Measurements from ENCODE around the gene CCDC88B. TPM values are rescaled to one million over a fixed set of nuclear protein-coding genes. Genes with fewer than 3 reads are reported as not detected.

The CCDC88B gene
- total and polyA plus RNA-seq, 9 of the 15 experiments (the other 6 are each of a cell fraction or from before 2014, with no cell fraction given): 0.13 to 18.1 (median 7.9) TPM

DNA sequence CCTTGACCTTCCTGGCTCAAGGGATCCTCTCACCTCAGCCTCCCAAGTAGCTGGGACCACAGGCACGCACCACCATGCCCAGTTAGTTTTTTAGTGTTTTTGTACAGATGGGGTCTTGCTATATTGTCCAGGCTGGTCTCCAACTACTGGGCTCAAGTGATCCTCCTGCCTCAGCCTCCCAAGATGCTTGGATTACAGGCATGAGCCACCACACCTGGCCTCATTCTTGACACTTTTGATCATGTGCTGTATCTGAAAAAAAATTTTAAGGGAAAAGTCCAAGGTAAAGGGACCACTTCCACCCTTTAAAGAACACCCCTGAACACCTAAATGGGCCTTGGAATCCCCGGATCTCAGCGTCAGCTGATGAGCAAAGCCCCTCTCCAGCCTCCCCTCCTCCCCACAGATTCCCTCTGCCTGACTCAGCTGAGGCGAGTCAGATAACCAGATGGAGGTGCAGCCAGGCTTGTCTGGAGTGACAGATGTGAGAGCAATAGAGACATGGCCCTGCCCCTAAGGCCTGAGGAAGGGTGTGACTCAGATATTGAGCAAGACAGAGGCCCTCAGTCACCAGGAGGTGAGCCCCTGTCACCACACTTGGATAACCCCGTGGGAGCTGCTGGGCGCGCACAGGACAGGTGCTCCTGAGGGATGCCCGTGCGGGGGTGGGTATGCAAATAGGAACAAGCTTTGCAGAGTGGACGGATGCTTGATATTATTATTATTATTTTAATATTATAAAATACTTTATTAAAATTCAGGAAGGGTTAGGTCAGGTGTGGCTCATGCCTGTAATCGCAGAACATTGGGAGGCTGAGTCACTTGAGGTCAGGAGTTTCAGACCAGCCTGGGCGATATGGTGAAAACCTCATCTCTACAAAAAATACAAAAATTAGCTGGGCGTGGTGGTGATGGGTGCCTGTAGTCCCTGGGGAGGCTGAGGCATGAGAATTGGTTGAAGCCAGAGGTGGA, 5.0 kb upstream of the CCDC88B start (continued):
- TF ChIP-seq ELF4 (CRISPR knock-in tag; IDR thresholded peaks at IDR 0.05) (peak; percentile 74), ZKSCAN3 (CRISPR knock-in tag; IDR thresholded peaks at IDR 0.05) (no peak), SMAD3 (CRISPR knock-in tag; conservative IDR thresholded peaks at IDR 0.05) (peak; percentile 58; the same call in 1 of the 2 replicates), CBX8 (IDR thresholded peaks at IDR 0.05; ENCODE audit: borderline replicate concordance, extremely low read depth, low read depth, low read length, poor library complexity, severe bottlenecking) (no peak), GATA2 (CRISPR knock-in tag; IDR thresholded peaks at IDR 0.05) (peak; percentile 98), JUND (IDR thresholded peaks at IDR 0.05; ENCODE audit: borderline replicate concordance, low read depth, low read length) (peak; percentile 99), JUND (tag; IDR thresholded peaks at IDR 0.05; ENCODE audit: borderline replicate concordance, low read depth, low read length) (peak; percentile 98; the same call in 2 of the 3 replicates), TBP (optimal IDR thresholded peaks at IDR 0.05; ENCODE audit: low read depth, low read length) (peak; percentile 38), RAD51 (IDR thresholded peaks at IDR 0.05; ENCODE audit: borderline replicate concordance, low read depth) (peak; percentile 55), ATF1 (CRISPR knock-in tag; IDR thresholded peaks at IDR 0.05) (no peak), ATF1 (tag; IDR thresholded peaks at IDR 0.05) (peak; percentile 83)
- TF ChIP-seq, protein P1, sequence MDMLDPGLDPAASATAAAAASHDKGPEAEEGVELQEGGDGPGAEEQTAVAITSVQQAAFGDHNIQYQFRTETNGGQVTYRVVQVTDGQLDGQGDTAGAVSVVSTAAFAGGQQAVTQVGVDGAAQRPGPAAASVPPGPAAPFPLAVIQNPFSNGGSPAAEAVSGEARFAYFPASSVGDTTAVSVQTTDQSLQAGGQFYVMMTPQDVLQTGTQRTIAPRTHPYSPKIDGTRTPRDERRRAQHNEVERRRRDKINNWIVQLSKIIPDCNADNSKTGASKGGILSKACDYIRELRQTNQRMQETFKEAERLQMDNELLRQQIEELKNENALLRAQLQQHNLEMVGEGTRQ (CRISPR knock-in tag; IDR thresholded peaks at IDR 0.05): peak; percentile 12; the same call in 1 of the 2 replicates
- TF ChIP-seq, protein P2, sequence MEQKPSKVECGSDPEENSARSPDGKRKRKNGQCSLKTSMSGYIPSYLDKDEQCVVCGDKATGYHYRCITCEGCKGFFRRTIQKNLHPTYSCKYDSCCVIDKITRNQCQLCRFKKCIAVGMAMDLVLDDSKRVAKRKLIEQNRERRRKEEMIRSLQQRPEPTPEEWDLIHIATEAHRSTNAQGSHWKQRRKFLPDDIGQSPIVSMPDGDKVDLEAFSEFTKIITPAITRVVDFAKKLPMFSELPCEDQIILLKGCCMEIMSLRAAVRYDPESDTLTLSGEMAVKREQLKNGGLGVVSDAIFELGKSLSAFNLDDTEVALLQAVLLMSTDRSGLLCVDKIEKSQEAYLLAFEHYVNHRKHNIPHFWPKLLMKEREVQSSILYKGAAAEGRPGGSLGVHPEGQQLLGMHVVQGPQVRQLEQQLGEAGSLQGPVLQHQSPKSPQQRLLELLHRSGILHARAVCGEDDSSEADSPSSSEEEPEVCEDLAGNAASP (IDR thresholded peaks at IDR 0.05): no peak
- TF ChIP-seq, protein P3, sequence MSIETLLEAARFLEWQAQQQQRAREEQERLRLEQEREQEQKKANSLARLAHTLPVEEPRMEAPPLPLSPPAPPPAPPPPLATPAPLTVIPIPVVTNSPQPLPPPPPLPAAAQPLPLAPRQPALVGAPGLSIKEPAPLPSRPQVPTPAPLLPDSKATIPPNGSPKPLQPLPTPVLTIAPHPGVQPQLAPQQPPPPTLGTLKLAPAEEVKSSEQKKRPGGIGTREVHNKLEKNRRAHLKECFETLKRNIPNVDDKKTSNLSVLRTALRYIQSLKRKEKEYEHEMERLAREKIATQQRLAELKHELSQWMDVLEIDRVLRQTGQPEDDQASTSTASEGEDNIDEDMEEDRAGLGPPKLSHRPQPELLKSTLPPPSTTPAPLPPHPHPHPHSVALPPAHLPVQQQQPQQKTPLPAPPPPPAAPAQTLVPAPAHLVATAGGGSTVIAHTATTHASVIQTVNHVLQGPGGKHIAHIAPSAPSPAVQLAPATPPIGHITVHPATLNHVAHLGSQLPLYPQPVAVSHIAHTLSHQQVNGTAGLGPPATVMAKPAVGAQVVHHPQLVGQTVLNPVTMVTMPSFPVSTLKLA (conservative IDR thresholded peaks at IDR 0.05): peak; percentile 75 to 90
- TF ChIP-seq, protein P4, sequence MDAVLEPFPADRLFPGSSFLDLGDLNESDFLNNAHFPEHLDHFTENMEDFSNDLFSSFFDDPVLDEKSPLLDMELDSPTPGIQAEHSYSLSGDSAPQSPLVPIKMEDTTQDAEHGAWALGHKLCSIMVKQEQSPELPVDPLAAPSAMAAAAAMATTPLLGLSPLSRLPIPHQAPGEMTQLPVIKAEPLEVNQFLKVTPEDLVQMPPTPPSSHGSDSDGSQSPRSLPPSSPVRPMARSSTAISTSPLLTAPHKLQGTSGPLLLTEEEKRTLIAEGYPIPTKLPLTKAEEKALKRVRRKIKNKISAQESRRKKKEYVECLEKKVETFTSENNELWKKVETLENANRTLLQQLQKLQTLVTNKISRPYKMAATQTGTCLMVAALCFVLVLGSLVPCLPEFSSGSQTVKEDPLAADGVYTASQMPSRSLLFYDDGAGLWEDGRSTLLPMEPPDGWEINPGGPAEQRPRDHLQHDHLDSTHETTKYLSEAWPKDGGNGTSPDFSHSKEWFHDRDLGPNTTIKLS (IDR thresholded peaks at IDR 0.05; ENCODE audit: borderline replicate concordance, low read depth): no peak
- TF ChIP-seq, protein P5, sequence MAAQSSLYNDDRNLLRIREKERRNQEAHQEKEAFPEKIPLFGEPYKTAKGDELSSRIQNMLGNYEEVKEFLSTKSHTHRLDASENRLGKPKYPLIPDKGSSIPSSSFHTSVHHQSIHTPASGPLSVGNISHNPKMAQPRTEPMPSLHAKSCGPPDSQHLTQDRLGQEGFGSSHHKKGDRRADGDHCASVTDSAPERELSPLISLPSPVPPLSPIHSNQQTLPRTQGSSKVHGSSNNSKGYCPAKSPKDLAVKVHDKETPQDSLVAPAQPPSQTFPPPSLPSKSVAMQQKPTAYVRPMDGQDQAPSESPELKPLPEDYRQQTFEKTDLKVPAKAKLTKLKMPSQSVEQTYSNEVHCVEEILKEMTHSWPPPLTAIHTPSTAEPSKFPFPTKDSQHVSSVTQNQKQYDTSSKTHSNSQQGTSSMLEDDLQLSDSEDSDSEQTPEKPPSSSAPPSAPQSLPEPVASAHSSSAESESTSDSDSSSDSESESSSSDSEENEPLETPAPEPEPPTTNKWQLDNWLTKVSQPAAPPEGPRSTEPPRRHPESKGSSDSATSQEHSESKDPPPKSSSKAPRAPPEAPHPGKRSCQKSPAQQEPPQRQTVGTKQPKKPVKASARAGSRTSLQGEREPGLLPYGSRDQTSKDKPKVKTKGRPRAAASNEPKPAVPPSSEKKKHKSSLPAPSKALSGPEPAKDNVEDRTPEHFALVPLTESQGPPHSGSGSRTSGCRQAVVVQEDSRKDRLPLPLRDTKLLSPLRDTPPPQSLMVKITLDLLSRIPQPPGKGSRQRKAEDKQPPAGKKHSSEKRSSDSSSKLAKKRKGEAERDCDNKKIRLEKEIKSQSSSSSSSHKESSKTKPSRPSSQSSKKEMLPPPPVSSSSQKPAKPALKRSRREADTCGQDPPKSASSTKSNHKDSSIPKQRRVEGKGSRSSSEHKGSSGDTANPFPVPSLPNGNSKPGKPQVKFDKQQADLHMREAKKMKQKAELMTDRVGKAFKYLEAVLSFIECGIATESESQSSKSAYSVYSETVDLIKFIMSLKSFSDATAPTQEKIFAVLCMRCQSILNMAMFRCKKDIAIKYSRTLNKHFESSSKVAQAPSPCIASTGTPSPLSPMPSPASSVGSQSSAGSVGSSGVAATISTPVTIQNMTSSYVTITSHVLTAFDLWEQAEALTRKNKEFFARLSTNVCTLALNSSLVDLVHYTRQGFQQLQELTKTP (IDR thresholded peaks at IDR 0.05; ENCODE audit: low read depth in 1 of 2, partially characterized antibody in 2 of 2): peak in 1 of 2 experiments; percentile 91
